ENCODE data around the gene P2RY14. TPM values are rescaled to one million over a fixed set of nuclear protein-coding genes. Genes with fewer than 3 reads are reported as not detected.
A peak's percentile ranks its signal among the peaks of the same experiment; 100 is the strongest.

The P2RY14 gene
- total and polyA plus RNA-seq, 2 experiments from 2014 or later: 0.95 TPM; not detected in 1

DNA sequence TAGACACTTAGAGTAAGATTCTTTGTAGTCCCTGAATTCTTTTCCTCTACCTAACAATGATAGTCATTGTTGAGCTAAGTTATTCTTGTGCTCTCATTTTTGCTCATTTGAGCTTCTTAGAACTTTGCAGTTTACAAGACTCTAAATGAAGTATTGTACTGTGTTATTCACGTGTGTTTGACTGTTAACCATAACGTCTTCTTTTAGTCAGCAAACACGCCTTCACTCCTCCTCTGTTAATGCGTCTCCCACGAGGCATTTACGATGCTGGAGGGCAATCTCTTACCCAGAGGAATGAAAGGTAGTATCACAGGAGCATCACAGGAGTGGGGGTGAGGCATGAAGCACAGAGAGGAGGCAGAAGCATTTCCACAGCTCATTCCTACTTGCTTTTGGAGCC is 14.8 kb upstream of the P2RY14 start (continued):
- TF ChIP-seq, protein P1, sequence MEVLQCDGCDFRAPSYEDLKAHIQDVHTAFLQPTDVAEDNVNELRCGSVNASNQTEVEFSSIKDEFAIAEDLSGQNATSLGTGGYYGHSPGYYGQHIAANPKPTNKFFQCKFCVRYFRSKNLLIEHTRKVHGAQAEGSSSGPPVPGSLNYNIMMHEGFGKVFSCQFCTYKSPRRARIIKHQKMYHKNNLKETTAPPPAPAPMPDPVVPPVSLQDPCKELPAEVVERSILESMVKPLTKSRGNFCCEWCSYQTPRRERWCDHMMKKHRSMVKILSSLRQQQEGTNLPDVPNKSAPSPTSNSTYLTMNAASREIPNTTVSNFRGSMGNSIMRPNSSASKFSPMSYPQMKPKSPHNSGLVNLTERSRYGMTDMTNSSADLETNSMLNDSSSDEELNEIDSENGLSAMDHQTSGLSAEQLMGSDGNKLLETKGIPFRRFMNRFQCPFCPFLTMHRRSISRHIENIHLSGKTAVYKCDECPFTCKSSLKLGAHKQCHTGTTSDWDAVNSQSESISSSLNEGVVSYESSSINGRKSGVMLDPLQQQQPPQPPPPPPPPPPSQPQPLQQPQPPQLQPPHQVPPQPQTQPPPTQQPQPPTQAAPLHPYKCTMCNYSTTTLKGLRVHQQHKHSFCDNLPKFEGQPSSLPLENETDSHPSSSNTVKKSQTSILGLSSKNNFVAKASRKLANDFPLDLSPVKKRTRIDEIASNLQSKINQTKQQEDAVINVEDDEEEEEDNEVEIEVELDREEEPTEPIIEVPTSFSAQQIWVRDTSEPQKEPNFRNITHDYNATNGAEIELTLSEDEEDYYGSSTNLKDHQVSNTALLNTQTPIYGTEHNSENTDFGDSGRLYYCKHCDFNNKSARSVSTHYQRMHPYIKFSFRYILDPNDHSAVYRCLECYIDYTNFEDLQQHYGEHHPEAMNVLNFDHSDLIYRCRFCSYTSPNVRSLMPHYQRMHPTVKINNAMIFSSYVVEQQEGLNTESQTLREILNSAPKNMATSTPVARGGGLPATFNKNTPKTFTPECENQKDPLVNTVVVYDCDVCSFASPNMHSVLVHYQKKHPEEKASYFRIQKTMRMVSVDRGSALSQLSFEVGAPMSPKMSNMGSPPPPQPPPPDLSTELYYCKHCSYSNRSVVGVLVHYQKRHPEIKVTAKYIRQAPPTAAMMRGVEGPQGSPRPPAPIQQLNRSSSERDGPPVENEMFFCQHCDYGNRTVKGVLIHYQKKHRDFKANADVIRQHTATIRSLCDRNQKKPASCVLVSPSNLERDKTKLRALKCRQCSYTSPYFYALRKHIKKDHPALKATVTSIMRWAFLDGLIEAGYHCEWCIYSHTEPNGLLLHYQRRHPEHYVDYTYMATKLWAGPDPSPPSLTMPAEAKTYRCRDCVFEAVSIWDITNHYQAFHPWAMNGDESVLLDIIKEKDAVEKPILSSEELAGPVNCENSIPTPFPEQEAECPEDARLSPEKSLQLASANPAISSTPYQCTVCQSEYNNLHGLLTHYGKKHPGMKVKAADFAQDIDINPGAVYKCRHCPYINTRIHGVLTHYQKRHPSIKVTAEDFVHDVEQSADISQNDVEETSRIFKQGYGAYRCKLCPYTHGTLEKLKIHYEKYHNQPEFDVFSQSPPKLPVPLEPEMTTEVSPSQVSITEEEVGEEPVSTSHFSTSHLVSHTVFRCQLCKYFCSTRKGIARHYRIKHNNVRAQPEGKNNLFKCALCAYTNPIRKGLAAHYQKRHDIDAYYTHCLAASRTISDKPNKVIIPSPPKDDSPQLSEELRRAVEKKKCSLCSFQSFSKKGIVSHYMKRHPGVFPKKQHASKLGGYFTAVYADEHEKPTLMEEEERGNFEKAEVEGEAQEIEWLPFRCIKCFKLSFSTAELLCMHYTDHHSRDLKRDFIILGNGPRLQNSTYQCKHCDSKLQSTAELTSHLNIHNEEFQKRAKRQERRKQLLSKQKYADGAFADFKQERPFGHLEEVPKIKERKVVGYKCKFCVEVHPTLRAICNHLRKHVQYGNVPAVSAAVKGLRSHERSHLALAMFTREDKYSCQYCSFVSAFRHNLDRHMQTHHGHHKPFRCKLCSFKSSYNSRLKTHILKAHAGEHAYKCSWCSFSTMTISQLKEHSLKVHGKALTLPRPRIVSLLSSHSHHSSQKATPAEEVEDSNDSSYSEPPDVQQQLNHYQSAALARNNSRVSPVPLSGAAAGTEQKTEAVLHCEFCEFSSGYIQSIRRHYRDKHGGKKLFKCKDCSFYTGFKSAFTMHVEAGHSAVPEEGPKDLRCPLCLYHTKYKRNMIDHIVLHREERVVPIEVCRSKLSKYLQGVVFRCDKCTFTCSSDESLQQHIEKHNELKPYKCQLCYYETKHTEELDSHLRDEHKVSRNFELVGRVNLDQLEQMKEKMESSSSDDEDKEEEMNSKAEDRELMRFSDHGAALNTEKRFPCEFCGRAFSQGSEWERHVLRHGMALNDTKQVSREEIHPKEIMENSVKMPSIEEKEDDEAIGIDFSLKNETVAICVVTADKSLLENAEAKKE (CRISPR knock-in tag; IDR thresholded peaks at IDR 0.05): no peak
- no peak for TF ChIP-seq CREB1 (CRISPR knock-in tag; IDR thresholded peaks at IDR 0.05; ENCODE audit: low read depth)

DNA sequence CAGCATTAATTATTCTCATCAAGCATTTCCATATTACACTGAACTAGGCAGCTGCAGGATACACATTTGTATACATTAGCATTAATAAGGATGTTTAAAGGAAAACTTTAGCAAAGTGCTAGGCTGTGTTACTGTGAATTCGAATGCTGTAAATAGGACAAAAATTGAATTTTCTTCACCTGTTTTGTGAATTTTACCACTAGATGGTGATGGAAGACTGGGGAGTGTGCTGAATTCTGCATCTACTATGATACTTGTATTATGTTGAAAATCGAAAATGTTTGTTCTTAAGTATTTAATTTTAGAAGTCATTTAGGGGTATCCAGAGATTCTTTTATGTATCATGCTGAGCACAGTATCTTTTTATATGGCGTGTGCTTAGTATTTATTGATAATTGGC is 12.3 kb upstream of the P2RY14 start:
- Histone ChIP-seq H3K27ac (ENCODE audit: low read depth) (no peak overlapping the region), H3K4me3 (no peak overlapping the region), H3K4me2 (no peak overlapping the region), H3K36me3 (ENCODE audit: insufficient read depth) (no peaks in the 10 kb centered on the region), H3K79me2 (replicated peaks; ENCODE audit: insufficient read depth) (no peaks in the 10 kb centered on the region), H2AFZ (no peak overlapping the region), H3K4me1 (ENCODE audit: insufficient read depth) (no peaks in the 10 kb centered on the region), H3K9me2 (ENCODE audit: insufficient read depth) (no peaks in the 10 kb centered on the region), H3F3A (replicated peaks; ENCODE audit: low read depth) (no peaks in the 10 kb centered on the region), H3K27me3 (ENCODE audit: insufficient read depth) (no peaks in the 10 kb centered on the region), H4K20me1 (replicated peaks; ENCODE audit: insufficient read depth) (no peaks in the 10 kb centered on the region)
- H3K9me3 Mint-ChIP-seq: no peaks in the 10 kb centered on the region
- no peaks in the 10 kb centered on the region for H3K27me3 Mint-ChIP-seq (ENCODE audit: insufficient read depth, low read depth, poor library complexity)
- TF ChIP-seq NANOG (IDR thresholded peaks at IDR 0.05; ENCODE audit: borderline replicate concordance): no peak
- TF ChIP-seq, protein P2, sequence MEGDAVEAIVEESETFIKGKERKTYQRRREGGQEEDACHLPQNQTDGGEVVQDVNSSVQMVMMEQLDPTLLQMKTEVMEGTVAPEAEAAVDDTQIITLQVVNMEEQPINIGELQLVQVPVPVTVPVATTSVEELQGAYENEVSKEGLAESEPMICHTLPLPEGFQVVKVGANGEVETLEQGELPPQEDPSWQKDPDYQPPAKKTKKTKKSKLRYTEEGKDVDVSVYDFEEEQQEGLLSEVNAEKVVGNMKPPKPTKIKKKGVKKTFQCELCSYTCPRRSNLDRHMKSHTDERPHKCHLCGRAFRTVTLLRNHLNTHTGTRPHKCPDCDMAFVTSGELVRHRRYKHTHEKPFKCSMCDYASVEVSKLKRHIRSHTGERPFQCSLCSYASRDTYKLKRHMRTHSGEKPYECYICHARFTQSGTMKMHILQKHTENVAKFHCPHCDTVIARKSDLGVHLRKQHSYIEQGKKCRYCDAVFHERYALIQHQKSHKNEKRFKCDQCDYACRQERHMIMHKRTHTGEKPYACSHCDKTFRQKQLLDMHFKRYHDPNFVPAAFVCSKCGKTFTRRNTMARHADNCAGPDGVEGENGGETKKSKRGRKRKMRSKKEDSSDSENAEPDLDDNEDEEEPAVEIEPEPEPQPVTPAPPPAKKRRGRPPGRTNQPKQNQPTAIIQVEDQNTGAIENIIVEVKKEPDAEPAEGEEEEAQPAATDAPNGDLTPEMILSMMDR (conservative IDR thresholded peaks at IDR 0.05; ENCODE audit: low read depth in 2 of 2): peak; percentile 47 to 50
- no peaks in the 10 kb centered on the region for H3K36me3 Mint-ChIP-seq (ENCODE audit: low read depth)
- DNase-seq (ENCODE audit: low spot score): no peak
- H3K4me1 Mint-ChIP-seq: no peaks in the 10 kb centered on the region; the same call in 2 of the 3 replicates
- no peak overlapping the region for H3K27ac Mint-ChIP-seq
- H3K4me3 Mint-ChIP-seq: no peak overlapping the region
- ATAC-seq: no peak
